Left renal cortex interstitium (tissue), 4 donors: ENCODE measurements around the gene TEX30. TPM values are rescaled to one million over a fixed set of nuclear protein-coding genes. Genes with fewer than 3 reads are reported as not detected.

Source experiments
- DNase-seq, 4 donors: peaks; one replicate each; pipeline ENCODE4 v3.0.0-alpha.2; 2013; ENCODE audit warnings: low read depth in 4 of 4, low spot score in 2 of 4, missing footprints in 1 of 4
- polyA plus RNA-seq, 4 donors: library from polyadenylated mRNA; unstranded; fragments of 120-200 nt; gene quantifications; one replicate each; pipeline ENCODE4 v1.2.1, GENCODE V29; 2013; ENCODE audit not compliant: insufficient read length in 4 of 4

The TEX30 gene
- polyA plus RNA-seq = 10 to 100 TPM; 29.6 to 33.1 (median 31.7) TPM

DNA sequence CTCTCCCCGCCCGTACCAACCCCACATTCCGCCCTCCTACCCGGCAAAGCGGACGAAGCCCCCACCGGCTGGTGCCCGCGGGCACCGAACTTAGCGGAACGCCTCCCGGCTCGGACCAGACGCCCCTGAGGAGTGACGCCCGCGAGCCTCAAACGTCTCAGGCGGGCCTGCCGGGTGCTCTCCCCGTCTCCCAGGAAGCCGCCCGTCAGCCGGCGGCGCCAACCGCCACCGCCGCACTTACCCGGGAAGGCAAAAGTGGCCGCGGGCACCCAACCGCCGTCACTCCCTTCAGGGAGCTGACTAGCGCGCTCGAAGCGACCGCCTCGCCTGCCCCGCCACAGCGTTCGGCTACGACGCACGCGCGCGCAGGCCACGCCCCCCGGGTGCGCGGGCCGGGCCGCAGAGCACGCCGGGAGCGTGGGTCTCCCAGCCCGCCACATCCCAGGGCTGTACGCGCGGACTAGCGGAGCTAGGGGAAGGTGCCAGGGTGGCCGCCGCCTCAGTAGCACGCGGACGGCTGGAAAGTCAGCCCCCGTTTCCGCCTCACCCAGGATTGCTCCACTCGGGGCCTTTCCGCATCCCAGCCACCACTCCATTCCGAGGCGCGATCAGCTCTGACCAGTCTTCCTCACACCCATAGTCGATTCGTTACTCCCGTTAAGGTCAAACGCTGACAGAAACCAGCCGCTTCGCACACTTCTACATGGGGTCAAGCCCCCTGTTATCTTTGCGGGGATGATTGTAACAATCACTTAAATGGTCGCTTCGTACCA lies at the start of gene TEX30:
Gene TEX30, minus strand, starts transcription at position 346 of the 773 bp plus-strand sequence. CDS start 3,760 bp downstream, outside the sequence.
- peak; percentile 64 to 72 (median 68) for DNase-seq

DNA sequence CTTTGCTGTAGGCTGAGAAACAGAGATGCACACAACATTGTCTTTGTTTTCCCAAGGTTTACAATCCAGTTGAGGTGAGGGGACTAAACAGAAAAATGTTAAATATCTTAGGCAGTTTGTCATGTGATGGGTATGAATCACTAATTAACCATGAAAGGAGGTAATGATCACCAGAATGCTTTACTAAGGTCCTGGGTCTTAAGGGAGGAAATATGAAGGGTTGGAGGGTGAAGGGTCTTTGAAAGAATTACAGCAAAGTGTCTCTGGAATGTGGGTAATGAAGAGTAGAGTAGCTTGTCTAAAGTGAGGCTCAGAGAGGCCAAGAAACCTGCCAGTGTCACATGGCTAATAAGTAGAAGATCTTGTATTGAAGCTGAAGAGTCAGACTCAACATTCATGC lies 44.3 kb upstream of the TEX30 start:
- DNase-seq = peak in 1 of 4 donors; percentile 31

DNA sequence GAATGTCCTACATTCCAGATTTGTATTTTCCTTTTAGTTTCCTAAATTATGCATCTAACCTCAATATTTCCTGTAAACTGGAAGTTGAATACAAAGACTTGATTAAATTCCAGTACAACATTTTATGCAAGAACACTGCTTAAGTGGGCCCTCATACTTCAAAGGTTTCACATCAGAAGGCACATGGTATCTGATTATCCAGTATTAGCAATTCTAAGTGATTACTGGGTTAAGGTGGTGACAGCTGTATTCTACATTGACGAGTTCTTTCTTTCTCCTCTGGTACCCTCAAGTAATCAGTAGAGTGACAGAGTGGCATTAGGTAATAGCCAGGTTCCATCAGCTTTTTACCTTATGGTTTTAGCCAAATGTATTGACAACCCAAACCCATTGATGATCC lies 43.7 kb upstream of the TEX30 start:
- no peak for DNase-seq

DNA sequence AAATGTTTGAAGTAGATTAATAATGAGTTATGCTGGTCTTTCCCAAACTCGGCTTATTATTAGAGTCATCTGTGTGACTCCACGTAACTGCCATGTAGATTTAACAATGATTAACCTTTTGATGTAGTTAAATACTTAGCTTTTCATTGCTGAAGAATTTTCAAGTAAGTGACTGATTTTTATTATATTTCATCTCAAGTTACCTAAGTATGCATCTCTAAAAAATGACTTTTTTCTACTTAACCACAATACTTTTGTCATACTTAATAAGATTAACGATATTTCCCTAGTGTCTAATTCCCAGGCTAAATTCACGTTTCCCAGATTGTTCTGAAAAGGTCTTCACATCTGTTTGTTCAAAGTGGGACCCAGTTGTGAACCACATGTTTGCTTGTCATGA lies 43.1 kb upstream of the TEX30 start:
- DNase-seq = no peak

DNA sequence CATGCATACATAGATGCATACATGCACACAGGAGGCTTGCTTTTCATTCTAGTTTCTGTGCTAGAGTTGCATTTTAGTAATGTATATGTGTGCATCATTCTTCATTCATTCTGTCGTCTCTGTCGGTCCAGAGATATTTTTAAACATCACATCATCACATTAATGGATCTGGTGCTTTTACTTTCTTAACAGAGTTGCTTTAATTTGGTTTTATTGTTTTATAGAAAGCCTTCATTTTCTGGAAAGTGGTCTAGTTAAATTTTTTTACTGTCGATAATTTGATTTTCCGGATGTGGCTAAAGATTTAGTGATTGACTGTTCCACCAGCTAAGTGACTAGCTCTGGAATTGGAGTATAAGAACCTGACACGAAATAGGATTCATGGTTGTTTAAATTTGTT lies 42.2 kb upstream of the TEX30 start:
- no peak for DNase-seq

DNA sequence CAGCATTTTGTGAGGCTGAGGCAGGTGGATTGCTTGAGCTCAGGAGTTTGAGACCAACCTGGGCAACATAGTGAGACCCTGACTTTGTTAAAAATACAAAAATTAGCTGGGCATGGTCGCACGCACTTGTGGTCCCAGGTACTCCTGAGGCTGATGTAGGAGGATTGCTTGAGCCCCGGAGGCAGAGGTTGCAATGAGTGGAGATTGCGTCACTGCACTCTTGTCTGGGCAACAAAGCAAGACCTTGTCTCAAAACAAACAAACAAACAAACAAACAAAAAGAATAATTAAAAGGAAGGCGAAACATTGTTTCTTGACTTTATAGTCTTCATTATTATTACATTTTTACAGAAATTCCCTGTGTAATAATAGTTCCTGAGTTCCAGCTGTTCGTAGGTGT lies 41.2 kb upstream of the TEX30 start:
- DNase-seq = no peak

DNA sequence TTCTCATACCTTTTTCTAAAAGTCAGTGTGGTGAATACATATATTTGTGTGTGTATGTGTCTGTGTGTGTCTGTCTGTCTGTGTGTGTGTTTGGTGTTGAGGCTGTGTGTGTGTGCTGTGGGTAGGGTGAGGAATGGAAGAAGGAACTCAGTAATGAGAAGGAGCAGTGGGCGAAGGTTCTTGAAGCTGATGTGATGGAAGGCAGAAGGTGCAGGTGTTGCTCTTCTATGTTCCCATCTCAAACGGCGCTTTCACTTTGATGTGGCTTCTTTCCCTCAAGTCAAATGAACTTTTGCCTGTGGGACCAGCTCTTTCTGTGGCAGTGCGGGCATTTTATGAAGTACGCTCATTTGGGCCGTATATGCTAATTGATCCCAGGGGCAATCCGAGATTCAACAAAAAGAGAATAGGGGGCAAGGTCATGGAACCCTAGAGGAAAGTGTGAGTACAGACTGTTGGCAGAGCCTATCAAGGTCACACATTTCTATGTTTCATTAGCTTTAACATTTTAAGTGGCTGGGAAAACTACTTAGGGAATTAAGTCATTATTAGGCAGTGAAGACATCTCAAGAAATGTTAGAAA lies 40.5 kb upstream of the TEX30 start:
- no peak for DNase-seq

DNA sequence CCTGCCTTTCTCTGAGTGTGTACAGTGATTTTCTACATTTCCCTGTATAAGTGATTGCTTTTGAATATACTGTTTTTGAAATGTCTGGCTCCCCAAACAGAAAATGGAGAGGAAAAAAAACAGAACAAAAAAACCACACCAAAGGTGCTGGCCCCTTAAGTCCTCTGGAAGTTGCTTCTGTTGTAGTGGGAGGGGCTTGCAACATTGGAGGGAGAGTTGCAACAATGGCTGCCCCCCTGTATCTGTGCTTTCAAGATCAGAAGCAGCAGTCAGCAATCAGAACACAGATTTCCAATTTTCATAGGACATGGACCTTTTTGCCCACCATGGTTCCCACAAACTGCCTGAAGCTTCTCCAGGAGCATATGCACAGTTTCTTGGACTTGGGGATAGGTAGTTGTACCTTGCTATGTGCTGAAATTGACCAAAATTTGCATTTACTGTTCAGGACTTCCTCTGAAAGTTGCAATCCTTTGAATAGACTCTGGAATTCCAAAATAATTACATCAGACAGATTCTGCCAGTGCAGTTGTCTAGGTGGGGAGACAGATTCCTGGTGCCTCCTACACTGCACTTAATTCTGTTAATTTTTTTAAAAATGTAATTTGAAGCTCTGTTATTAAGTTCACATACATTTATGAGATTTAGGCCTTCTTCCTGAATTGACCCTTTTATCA lies 39.2 kb upstream of the TEX30 start:
- DNase-seq = no peak

DNA sequence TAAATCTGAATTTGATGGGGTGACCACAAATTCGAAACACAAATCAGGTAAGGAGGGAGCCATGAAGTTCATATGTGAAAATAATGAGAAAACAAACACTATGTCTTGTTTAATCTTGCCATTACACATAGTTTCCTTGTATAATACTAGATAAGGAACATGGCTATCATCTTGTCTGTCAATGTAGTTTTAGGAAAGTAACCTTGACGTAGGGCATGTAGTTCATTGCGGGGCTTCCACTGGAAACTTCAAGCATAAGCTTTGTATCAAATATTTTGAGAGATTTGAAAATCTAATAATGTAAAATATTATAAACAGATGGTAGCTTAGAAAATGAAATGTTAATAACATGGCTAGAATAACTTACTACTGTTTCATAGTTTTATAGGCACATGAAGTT lies 34.1 kb upstream of the TEX30 start:
- no peak for DNase-seq

DNA sequence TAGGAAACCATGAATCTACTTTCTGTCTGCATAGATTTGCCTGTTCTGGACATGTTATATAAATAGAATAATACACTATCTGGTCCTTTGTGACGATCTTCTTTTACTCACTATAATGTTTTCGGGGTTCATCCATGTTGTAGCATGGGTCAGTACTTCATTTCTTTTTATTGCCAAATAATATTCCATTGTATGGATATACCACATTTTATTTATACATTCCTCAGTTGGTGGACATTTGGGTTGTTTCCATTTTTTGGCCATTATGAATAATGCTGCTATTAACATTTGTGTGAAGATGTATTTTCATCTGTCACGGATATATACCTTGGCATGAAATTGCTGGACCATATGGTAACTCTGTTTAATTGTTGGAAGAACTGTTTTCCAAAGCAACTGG lies 32.1 kb upstream of the TEX30 start:
- DNase-seq = no peak

DNA sequence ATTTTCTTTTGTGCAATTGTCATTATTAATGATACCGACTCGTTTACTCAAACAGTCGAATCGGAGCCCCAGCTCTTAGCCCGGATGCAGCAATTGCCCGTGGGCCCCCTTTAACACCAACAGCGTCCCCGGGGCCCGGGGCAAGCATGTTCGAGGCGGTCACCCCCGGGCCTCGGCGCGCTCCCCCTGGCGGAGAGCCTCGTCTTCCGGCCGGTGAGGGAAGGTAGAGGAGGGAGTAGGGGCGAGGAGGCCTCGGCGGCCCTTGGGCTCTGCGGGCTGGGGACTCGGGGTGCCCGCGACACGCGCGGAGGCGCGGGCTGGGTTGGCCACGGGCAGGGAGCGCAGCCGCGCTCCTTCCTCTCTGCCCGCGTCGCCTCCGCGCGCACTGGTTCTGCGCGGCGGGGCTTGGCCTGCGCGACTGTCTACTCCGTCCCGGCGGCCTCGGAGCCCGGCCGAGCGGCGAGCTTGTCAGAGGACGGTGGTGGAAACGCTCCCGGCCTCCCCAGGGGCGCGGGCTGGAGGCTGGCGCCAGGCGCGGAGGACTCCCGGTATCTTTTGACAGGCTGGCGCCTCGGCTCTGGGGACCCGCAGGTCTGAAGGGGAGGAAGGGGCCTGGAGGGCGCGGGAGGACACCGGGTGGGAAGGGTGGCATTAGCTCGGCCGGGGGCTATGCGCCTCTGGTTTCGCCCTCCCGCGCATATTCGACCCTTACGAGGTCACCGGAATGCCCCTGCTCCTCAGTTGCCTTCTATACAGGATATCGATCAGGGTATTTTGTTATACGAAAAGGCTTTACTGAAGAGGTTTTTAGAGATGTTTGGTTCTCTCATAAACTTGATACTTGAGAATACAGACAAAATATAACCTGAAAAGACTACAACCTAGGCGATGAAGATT lies 26.8 kb upstream of the TEX30 start:
- peak; percentile 45 to 71 (median 64) for DNase-seq

DNA sequence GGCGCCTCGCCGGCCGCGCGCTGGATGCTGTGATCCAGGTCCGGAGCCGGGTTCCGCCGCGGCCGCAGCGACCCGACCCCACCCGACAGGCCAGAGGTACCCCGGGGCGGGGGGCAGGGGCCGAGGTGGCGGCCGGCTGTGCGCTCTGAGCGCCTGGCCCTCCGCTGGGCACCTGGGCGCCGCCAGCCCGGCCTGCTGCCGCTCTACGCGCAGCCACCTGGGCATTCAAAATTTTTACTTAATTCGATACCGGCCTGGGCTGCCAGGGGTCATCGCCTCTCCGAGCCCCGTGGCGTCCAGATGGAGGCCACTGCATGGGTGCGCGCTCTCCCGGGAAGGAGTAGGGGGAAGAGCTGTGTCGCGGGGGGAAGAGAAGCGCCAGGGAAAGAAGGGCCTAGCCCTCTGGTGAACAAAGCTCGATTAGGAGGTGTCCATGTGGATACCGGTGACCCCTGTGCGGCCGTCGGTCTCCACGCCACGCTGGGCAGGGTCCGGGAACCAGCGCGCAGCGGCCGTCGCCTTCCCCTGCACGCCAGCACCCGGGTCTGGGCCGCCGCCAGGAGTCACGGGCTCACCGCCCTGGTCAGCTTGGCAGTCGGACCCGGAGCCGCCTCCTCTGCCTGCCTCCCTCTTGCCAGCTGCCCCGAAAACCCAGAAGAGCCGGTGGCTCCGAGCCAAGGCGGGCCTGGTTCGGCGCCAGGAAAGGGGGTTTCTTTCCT lies 26.0 kb upstream of the TEX30 start:
- peak in 3 of 4 donors; percentile 12 to 25 (median 21) for DNase-seq

DNA sequence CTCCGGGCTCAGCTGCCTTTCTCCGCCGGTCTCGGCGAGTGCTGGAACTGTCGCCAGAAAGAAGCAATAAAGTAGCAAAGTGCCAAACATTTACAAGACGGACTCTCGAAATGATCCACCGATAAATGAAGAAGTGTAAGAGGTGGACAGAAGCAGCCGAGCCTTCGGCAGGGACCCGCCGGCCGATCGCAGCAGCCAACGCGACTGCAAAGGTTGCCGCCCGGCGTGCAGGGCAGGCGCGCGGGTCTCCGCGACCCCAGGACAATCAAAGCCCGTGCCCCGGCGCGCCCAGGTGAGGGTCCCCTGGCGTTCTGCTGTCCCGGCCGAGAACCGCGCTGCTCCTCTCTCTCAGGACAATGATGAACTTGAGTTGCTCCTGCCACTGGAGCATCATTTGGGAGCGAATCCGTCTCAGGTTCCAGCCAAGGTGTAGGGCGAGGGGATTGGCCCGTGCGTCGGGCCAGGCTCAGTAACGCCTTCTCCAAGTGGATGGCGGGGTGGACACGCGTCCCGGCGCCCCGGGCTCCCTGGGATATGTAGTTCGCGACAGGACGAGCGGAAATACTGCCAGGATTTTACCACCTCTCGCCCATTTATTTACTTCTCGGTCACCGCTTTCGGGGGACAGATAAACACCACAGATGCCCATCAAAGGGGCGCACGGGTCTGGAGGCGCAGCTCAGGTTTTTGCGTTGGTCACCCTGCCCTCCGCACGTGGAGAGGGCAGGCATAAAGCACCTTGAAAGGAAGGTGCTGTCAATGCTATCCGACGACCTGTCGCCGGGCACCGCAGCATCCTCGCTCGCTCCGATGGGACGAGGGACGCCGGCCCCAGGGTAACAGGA lies 25.2 kb upstream of the TEX30 start, which contains the start of the genes BIVM and POGLUT2:
Gene BIVM, plus strand, starts transcription at position 539 of the 845 bp plus-strand sequence. CDS start 8,149 bp downstream, outside the sequence.
Gene POGLUT2, minus strand, starts transcription at position 396 of the 845 bp plus-strand sequence. Its CDS starts 306 bp downstream, at position 90.
- peak; percentile 69 to 91 (median 82) for DNase-seq

DNA sequence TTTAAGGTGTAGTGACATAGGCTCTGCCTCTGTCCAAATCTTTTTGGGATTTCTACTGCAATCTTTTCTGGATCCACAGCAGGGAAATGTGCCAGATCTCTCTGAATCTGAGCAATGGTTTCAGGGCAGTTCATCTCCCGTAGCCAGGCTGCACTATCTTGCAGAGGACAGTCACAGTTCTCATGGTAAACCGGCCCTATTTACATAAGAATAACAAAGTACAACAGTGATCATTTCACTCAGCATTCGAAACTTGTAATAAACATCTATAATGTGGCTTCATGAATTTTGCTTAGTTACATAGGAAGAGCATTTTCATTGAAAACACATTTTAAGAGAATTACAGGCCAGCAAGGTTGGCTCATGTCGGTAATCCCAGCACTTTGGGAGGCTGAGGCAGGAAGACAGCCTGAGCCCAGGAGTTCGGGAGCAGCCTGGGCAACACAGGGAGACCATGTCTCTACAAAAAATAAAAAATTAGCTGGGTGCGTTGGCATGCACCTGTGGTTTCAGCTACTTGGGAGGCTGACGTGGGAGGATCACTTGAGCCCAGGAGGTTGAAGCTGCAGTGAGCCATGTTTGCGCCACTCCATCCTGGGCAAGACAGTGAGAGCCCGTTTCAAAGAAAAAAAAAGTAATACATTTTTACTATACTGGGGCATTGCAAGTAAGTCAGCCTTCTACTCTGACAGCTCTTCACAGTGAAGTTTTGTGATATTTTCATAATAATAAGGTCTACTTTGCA lies 20.2 kb upstream of the TEX30 start:
- DNase-seq = no peak

DNA sequence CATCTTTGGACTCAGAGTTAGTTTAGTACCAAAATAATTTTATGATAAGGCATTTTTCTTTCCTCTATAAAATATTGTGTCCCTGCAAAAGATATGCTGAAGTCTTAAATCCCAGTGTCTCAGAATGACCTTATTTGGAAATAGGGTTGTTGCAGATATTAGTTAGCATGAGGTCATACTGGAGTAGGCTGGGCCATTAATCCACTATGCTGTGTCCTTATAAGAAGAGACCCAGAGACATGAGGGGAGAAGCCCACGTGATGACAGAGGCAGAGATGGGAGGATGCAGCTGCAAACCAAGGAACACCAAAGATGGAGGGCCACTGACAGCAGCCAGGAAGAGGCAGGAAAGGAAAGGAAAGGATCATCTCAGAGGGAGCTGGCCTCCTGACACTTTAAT lies 18.8 kb upstream of the TEX30 start:
- DNase-seq = no peak

DNA sequence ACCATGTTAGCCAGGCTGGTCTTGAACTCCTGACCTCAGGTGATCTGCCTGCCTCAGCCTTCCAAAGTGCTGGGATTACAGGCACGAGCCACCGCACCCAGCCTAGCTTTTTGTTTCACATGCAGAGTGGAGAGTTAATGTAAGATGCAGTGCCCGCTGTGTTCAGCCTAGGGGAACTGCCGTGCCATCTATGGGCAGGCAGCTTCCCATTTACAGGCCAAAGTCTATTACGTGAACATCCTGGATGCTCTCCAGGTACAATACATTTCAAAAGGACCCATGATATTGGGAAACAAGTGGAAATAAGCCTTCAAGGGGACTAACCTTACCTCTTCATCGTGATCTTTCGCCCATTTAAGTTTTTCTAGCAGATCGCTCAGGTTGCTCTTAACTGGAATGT lies 15.1 kb upstream of the TEX30 start:
- DNase-seq = no peak

DNA sequence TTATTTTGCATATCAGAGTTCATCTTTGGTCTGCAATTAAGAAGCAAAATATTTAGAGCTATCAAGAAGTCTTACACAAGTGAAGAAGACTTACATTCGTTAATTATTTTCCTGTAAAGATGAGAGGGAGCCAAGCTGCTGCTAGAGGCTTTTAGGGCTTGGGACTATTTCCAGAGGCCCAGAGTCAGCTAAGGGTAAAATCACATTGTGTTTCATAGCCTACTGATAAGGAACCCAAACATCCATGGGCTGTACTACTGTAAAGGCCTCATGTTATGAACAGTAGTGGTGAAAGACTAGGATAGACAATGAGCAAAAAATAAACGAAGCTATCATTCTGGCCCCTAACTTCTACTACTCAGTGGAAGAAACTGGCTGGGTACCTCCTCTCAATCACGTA lies 10.9 kb upstream of the TEX30 start:
- DNase-seq = no peak

DNA sequence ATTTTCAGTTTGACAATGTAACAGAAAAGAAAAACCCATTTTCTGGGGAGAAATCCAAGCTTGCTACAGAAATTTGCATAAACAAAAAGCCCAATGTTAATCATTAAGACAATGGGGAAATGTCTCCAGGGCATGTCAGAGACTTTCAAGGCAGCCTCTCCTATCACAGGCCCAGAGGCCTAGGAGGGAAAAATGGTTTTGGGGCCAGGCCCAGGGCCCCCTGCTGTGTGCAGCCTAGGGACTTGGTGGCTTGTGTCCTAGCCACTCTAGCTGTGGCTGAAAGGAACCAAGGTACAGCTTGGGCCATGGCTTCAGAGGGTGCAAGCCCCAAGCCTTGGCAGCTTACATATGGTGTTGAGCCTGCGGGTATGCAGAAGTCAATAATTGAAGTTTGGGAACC lies 8.0 kb upstream of the TEX30 start:
- DNase-seq = no peak
